ENCODE measurements around the gene CNPPD1. TPM values are rescaled to one million over a fixed set of nuclear protein-coding genes. Genes with fewer than 3 reads are reported as not detected.

Gene CNPPD1
- total and polyA plus RNA-seq, 2 of the 8 experiments (the other 6 are each of a cell fraction or from before 2014, with no cell fraction given): 32.9 to 35.9 TPM

- H2AFZ ChIP-seq (ENCODE audit: low read length): no peak overlapping the region
- peaks cover 6% of the 10 kb centered on the region for H3K79me1 ChIP-seq (ENCODE audit: low read depth, low read length)
- CTCF ChIA-PET (ENCODE audit: partially characterized antibody): interaction anchor here (0.9 to 8.3 kb wide), 8 partner anchors 12 to 120 kb away, joined by 3 to 71 read pairs (median 6); partner anchors contain the start of genes DNAJB2 and NHEJ1
- POLR2A ChIA-PET (ENCODE audit: partially characterized antibody): interaction anchor here (1.0 to 2.8 kb wide), 3 partner anchors 10 to 105 kb away, joined by 3 to 9 read pairs (median 4); partner anchors contain the start of gene DNAJB2
- DNase-seq (ENCODE audit: low read depth in 1 of 2, low spot score in 2 of 2) (no peak), FAIRE-seq (no peak)
- no peak overlapping the region for H3K4ac ChIP-seq (replicated peaks; ENCODE audit: insufficient read length, low read depth, low read length)
- no peaks in the 10 kb centered on the region for H3K9me3 ChIP-seq (ENCODE audit: insufficient read depth in 2 of 2, low read depth in 1 of 2, low read length in 1 of 2)
- peaks cover 11% of the 10 kb centered on the region; the same call in 1 of the 2 replicates for H3K23me2 ChIP-seq (ENCODE audit: low read depth, low read length)
- no peak overlapping the region for H2AK5ac ChIP-seq (ENCODE audit: low read depth, low read length)
- no peak overlapping the region for H3K18ac ChIP-seq (ENCODE audit: extremely low read depth, low read length)
- no peak overlapping the region for H2BK12ac ChIP-seq (ENCODE audit: low read depth, low read length)
- no peak overlapping the region for H3K9ac ChIP-seq (replicated peaks in 1 of 4; ENCODE audit: extremely low read depth in 1 of 4, low read depth in 3 of 4, low read length in 3 of 4)
- H3K79me2 ChIP-seq (ENCODE audit: control insufficient read depth in 1 of 2, insufficient read depth in 2 of 2, low read length in 2 of 2): peaks cover 0 to 8% of the 10 kb centered on the region in 2 experiments; a peak in 1 of 4 replicates
- H2BK20ac ChIP-seq (ENCODE audit: low read length): no peak overlapping the region
- H4K91ac ChIP-seq (replicated peaks; ENCODE audit: insufficient read length, low read length): no peak overlapping the region
- H2BK5ac ChIP-seq (ENCODE audit: low read depth, low read length): no peak overlapping the region
- H3K14ac ChIP-seq (ENCODE audit: insufficient read length): no peak overlapping the region
- no peaks in the 10 kb centered on the region for H3K27me3 ChIP-seq (replicated peaks in 1 of 4; ENCODE audit: control insufficient read depth in 3 of 4, extremely low read depth in 1 of 4, insufficient read depth in 3 of 4, low read length in 3 of 4)
- peaks cover 0 to 13% (median 6%) of the 10 kb centered on the region in 4 experiments; a peak in 6 of 7 replicates for H3K4me1 ChIP-seq (replicated peaks in 1 of 4; ENCODE audit: control insufficient read depth in 3 of 4, insufficient read depth in 4 of 4, low read length in 3 of 4)
- peaks cover 0 to 4% of the 10 kb centered on the region in 2 experiments for H4K20me1 ChIP-seq (replicated peaks in 1 of 2; ENCODE audit: control insufficient read depth in 1 of 2, insufficient read depth in 2 of 2, low read length in 2 of 2)
- H2BK120ac ChIP-seq (replicated peaks; ENCODE audit: low read depth, low read length): no peak overlapping the region
- H3K27ac ChIP-seq (ENCODE audit: low read depth, low read length): no peak overlapping the region
- TF ChIP-seq CREB1 (IDR thresholded peaks at IDR 0.05): no peak
- TF ChIP-seq HDAC2 (IDR thresholded peaks at IDR 0.05; ENCODE audit: borderline replicate concordance in 1 of 2, low read depth in 2 of 2, low read length in 2 of 2): no peak
- TF ChIP-seq PHF8 (conservative IDR thresholded peaks at IDR 0.05; ENCODE audit: low read depth, low read length): no peak
- TF ChIP-seq YY1 (IDR thresholded peaks at IDR 0.05; ENCODE audit: low read depth, low read length): no peak
- TF ChIP-seq E2F6 (IDR thresholded peaks at IDR 0.05): no peak
- H3K4me3 ChIP-seq (ENCODE audit: extremely low read depth in 1 of 4, insufficient read depth in 2 of 4, low read depth in 3 of 4, low read length in 4 of 4): no peak overlapping the region
- no peak overlapping the region for H2BK15ac ChIP-seq (ENCODE audit: low read length)
- H3K36me3 ChIP-seq (ENCODE audit: control insufficient read depth in 2 of 4, insufficient read depth in 4 of 4, low read length in 3 of 4): peaks cover 0 to 7% (median 3%) of the 10 kb centered on the region in 4 experiments; a peak in 3 of 8 replicates
- no peak overlapping the region for H4K8ac ChIP-seq (ENCODE audit: extremely low read depth, insufficient read depth, low read length)
- no peak overlapping the region for H3K56ac ChIP-seq (replicated peaks; ENCODE audit: insufficient read length, low read depth, low read length)
- H4K5ac ChIP-seq (ENCODE audit: insufficient read length, low read depth, low read length): no peak overlapping the region
- WGBS, 2 experiments (ENCODE audit: extremely low coverage in 1 of 2, insufficient coverage in 1 of 2, insufficient read length in 1 of 2, insufficient replicate concordance in 2 of 2, low coverage in 1 of 2, low lambda C conversion rate in 2 of 2, missing lambda C conversion rate in 1 of 2): 91% methylated on average over 6 of the region's 7 CpGs; no CpG with 5 or more reads in 1 of the 2 experiments
- no peak overlapping the region for H3K23ac ChIP-seq (ENCODE audit: insufficient read length)
- H3K4me2 ChIP-seq (ENCODE audit: insufficient read depth in 1 of 2, low read depth in 2 of 2, low read length in 2 of 2): no peak overlapping the region; a peak in 1 of 4 replicates
These were observed 1.9 kb downstream of the CNPPD1 start for GRCh38 chr2:219174801-219175200.

Measured in H1 (cell line).